ENCODE data around the gene CDON.
"Not testable (repeated sequence)": the region's sequence is repeated elsewhere in the genome, so short reads cannot be mapped to it uniquely, and the experiment has no call there.

The CDON gene

DNA sequence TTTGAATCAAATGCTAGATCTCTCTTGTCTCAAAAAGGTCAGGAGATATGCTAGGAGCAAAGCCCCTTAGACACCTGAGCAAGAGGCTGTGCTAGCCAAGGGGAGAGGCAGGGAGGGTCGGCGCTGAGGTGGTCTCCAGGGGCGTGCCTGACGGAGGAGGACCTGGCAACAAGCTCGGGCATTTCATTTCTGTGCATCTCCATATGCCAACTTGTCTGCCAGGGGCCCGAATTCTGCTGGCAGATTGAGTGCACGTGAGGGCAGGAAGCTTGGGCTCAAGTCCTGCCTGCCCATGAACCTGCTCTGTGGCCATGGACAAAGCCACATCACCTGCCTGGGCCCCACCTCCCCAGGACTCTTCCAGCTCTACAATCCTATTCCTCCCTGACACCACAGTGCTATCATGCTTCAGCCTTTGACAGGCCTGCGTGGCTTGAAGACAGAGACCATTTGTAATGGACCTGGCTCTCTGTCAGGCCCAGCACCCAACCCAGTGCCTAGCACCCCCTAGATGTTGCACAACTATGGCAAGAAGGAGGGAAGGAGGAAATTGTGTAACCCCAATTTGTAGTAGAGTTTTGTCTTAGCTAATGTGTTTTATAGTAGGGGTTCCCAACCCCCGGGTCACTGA, 133.1 kb downstream of the CDON start:
- peak in 4 of 56 donors; percentile 8 to 41 (median 26) for DNase-seq

DNA sequence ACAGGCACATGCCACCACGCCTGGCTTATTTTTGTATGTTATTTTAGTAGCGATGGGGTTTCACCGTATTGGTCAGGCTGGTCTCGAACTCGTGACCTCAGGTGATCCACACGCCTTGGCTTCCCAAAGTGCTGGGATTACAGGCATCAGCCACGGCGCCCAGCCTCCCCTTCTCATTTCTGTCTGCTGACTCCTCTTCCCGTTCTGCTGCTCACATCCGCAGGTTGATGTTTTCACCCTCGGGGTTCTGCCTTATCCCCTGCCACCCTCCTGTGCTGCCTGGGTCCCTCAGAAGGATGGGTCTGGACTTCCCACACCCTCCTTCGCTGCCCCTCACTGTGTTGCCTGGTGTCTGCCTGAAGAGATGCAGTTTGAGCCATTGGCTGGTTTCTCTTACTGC, 136.0 kb downstream of the CDON start:
- no peak for DNase-seq

DNA sequence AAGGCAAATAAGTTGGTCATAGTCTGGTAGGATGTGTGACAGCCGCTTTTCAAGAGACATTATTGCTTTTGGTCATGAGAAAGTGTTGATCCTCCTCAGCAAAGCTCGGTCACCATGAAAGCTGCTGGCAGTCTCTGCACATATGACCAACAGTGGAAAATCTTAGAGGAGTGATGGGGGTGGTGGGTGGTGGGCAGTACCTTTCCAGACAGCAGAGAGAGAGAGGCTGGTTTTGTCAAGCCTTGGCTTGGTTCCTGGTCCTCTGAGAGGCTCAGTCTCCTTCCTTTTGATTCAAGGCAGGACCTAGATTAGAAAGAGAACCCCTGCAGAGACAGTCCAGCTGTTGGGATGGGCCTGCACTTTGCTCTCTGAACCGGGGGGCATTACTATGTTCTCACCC, 136.9 kb downstream of the CDON start:
- DNase-seq = no peak

DNA sequence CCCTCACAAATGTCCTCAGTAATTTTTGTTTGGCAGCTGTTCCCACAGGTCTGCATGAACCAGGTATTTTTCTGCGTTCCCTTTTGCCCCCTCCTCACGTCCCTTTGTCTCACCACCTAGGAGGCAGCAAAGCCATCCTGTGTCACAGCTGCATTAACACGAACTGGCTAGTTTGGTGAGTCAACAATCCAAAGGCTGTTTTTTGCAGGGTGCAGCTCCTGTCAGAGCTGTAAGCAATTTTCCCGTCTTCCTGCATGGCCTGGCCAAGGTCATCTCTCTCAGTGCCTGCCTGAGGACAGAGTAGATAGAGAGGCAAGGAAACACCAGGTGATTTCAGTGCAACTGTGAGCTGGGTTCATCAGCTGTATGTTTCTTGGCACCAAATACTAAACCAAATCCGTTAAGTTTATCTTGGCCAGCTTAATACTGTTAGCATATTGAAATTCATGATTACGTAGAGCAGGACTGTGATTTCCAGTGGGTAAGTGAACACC, 137.4 kb downstream of the CDON start:
- no peak for DNase-seq

DNA sequence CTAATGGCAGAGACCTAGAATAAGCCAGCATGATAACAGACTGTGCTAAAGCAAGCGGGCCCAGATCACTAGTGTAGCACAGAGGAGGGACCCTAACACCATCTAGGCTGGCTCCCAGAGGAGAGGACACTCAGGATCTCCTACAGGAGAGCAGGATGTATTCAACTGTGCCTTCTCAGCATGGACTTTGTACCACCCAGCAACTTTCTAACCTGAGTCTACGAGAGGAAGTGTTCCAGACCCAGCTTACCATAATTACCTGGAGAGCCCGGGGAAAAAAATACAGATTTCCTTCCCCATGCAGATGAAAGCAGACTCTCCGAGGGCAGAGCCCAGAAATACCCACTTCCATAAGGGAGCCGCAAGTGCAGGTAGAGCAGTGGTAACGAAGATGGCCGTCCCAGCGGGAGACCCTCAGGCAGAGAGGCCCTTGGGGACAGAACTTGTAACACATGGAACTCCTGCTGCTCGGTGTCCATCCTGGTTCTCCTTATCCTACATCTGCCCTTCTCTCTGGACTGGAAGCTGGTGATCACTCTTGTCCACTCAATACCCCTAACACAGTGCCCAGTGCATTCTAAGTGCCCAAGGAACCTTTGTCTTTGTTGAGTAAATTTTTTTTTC, 138.2 kb downstream of the CDON start:
- no peak for DNase-seq

DNA sequence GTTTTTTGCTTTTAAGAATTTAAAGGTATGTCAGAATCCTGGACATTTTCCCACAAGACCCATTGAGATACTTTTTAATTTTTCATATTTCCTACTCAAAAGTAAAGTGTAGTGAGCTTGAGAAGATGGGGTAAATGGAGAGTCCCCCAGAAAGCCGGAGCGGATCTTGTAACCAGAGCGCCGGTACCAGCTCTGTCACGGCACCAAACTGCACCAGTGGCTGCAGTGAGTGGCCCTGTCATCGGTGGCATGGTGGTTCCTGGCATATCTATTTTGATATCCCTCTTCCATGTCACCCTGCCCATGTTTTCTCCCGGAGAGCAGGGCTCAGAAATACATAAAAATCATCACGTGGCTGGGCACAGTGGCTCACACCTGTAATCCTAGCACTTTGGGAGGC, 139.0 kb downstream of the CDON start:
- DNase-seq = no peak

DNA sequence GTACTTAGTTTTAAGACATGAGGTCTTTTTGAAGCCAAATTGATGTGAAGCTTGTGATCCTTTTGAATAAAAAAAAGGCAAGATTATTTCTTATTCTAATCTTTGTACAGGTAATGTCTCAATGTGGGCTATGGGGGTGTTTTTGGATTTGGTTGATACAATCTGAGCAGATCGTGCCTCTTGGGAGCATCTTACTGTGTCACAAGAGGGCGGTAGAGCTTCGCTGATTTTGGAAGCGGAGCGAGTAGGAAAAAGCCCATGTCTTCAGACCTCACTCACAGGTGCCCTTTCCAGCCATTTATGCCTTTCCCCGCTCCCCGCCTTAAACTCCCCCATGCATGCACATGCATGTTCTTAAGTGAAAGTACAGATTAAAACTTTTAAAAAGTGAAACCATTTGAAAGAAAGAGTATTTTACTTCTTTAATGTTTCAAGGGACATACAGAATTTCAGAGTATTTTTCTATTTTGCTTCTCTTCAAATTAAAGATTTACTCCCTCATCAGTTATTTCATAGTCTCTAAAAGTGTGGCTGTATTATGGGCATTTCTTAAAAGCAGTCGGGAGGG, 139.6 kb downstream of the CDON start:
- peak in 39 of 56 donors; percentile 5 to 83 (median 37) for DNase-seq

DNA sequence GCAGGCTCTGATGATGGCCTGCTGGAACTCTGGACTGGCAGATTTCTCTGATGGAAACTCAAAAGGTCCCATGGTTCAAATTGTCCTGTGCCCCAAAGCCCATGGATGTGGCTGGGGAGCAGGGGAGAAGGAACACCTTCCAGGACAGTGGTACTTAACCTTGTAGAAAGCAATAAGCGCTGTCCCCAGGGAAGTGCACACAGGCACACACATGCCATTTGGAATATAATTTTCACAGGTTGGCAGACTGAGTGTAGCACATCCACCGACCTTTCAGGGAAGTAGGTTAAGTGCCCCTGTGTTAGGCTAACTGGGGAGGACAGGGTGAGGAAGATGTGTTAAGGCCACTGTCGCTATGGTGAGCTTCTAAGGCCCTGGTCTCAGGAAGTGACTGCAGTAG, 140.5 kb downstream of the CDON start:
- DNase-seq = no peak

DNA sequence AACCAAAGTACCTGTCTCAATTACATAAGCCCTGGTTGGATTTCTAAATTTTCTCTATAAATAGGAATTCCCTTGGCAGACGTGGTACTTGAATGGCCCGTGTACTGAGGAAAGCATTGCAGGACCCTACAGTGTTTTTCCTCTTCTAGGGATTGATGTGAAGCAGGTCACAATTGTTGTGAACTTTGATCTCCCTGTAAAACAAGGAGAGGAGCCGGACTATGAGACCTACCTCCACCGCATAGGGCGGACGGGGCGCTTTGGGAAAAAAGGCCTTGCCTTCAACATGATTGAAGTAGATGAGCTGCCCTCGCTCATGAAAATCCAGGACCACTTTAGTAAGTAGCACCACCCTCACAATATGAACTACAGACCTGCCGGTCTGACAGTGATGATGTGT, 141.6 kb downstream of the CDON start:
- no peak for DNase-seq

DNA sequence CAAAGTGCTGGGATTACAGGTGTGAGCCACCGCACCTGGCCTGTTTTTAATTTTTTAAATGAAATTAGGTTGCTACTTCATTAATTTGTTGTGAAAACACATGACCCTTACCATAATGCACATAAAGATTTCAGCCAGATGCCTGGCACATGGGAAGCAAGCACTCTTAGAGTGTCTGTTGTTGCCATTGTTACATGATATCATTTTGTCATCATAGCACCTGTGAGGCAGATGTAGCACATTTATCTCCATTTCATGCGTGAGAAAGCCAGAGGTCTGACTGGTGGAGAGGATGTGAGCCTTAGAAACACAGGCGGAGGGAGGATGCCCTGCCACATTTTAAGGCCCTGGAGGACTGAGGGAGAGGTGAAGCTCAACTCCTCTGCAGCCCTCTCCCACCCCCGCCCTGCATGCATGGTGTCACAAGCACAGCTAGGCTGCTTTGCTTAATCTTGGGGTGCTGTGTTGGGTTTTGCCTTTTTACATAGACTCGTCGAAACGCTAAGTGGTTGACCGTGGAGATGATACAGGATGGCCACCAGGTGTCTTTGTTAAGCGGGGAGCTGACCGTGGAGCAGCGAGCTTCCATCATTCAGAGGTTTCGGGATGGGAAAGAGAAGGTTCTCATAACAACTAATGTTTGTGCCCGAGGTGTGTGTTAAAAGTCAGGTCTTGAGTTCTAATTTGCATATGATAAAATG, 144.4 kb downstream of the CDON start:
- no peak for DNase-seq

DNA sequence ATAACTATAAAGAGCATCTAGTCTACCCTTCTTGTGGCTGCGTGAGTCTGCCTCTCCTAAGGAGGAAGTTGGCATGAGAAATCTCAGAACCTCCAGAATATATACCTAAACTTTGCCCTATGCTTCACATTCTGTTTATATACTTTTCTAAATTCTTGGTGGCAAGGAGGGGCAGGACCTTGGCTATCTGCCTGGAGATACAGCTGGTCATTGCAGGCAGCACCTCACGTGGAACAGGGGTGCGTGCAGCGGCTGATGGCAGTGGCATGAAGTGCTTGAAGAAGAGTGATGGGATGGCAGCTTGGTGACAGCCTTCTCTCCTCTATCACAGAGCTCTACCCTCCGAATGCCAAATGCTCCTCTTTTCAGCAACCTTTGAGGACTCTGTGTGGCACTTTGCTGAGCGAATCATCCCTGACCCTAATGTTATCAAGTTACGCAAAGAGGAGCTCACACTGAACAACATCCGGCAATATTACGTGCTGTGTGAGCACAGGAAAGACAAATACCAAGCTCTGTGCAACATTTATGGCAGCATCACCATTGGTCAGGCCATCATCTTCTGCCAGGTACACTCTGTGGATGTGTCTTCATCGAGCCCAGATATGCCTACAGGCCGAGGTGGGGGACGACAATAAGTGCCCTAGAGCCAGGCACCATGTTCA, 145.9 kb downstream of the CDON start:
- no peak for DNase-seq

DNA sequence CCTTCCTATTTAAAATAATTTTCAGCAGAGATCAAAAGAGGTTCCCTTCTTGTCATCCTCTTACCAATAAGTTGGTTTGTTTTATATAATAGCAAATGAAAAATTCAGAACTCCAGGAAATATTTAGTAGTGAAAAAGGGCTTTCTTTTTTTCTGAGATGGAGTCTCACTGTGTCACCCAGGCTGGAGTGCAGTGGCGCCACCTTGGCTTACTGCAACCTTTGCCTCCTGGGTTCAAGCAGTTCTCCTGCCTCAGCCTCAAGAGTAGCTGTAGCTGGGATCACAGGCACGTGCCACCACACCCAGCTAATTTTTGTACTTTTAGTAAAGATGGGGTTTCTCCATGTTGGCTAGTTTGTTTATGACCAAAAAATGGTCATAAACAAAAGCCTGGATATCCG, 148.1 kb downstream of the CDON start:
- not testable (repeated sequence) for DNase-seq

DNA sequence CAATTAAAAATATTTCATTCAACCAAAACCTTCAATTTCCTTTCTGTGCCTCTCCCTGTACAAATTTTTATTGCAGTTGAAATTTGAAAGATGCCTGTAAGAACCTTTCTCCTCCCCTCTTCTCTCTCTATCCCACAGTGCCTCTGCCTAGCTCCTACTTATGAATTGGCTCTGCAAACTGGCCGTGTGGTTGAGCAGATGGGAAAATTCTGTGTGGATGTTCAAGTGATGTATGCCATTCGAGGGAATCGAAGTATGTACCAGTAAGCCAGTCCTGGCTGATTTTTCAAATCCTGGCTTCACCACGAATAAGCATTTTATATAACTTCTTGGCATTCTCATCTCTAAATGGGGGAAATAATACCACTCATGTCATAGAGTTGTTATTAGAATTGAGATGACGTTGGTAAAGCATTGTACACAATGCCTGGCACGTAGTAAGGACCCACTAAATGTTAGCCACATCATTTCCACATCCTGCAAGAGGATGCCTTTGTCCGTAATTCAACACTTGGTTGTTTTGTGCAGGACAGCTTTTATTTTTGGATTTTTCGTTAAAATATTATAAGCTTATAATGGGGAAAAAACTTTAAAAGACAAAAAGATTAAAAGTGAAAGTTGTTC, 152.3 kb downstream of the CDON start:
- no peak for DNase-seq
